NT2/D1 (cell line): ENCODE measurements around the gene CFL1.
A peak's percentile ranks its signal among the peaks of the same experiment; 100 is the strongest.

Experiments used
- DNase-seq: peaks from one replicate; pipeline ENCODE4 v3.0.0-alpha.2; 2011; ENCODE audit warnings: low read depth, low spot score
- H3K27me3 ChIP-seq: 2 replicates; pipeline ENCODE4 v1.6.0; 2011; ENCODE audit warnings: mild to moderate bottlenecking; ENCODE audit not compliant: insufficient read length, insufficient read depth
- H3K36me3 ChIP-seq: 2 replicates; pipeline ENCODE4 v1.6.1; 2011; ENCODE audit warnings: mild to moderate bottlenecking, low read length, mixed read lengths; ENCODE audit not compliant: insufficient read depth, insufficient read length
- H3K4me1 ChIP-seq: 2 replicates; pipeline ENCODE4 v1.5.1; 2011; ENCODE audit not compliant: insufficient read depth, insufficient read length
- H3K4me3 ChIP-seq: 2 replicates; pipeline ENCODE4 v1.5.1; 2011; ENCODE audit warnings: low read depth; ENCODE audit not compliant: insufficient read length
- H3K9ac ChIP-seq: 2 replicates; pipeline ENCODE4 v1.6.0; 2011; ENCODE audit warnings: low read depth; ENCODE audit not compliant: insufficient read length
- H3K9me3 ChIP-seq: 2 replicates; pipeline ENCODE4 v1.5.1; 2011; ENCODE audit warnings: mild to moderate bottlenecking, low read length; ENCODE audit not compliant: insufficient read depth
- SUZ12 ChIP-seq: IDR thresholded peaks from 2 replicates; pipeline ENCODE4 v1.6.1; 2011; ENCODE audit not compliant: insufficient read length, insufficient read depth; ENCODE audit errors: extremely low read depth
- YY1 ChIP-seq: IDR thresholded peaks from 2 replicates; pipeline ENCODE4 v1.6.1; 2011; ENCODE audit not compliant: insufficient read length, insufficient read depth
- ZNF274 ChIP-seq: IDR thresholded peaks from 2 replicates; pipeline ENCODE4 v1.6.1; 2011; ENCODE audit warnings: mild to moderate bottlenecking, low read depth, low read length

CFL1 gene

GRCh38 chr11:65870706-65871681 lies 13.0 kb upstream of the CFL1 start:
- Histone ChIP-seq H3K9ac (peak overlapping the region; percentile 68), H3K27me3 (no peaks in the 10 kb centered on the region), H3K4me1 (peaks cover 27% of the 10 kb centered on the region), H3K36me3 (peaks cover 51% of the 10 kb centered on the region), H3K4me3 (peak overlapping the region; percentile 64), H3K9me3 (no peaks in the 10 kb centered on the region)
- DNase-seq, result no peak
- TF ChIP-seq SUZ12 (no peak), YY1 (no peak), ZNF274 (no peak)

DNA sequence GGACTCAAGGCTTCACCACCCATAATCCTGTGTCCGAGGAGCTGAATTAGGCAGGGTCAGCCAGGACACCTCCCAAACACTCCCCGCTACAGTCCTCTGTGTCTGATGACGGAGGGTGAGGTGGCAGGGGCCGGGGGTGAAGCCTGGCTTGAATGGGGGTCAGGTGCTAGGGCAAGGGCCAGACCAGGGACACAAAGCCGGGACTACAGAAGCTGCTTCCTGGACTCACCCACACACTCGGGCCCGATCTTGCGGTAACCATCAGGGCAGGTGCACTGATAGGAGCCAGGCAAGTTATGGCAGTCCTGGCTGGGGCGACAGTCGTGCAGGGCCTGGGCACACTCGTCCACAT lies 12.3 kb upstream of the CFL1 start:
- H3K4me3 ChIP-seq, result no peak overlapping the region
- H3K36me3 ChIP-seq, result peaks cover 58% of the 10 kb centered on the region
- no peak overlapping the region for H3K9ac ChIP-seq
- peaks cover 27% of the 10 kb centered on the region for H3K4me1 ChIP-seq
- H3K9me3 ChIP-seq, result no peaks in the 10 kb centered on the region
- TF ChIP-seq ZNF274 (no peak), SUZ12 (no peak), YY1 (no peak)
- no peak for DNase-seq
- H3K27me3 ChIP-seq, result no peaks in the 10 kb centered on the region

DNA sequence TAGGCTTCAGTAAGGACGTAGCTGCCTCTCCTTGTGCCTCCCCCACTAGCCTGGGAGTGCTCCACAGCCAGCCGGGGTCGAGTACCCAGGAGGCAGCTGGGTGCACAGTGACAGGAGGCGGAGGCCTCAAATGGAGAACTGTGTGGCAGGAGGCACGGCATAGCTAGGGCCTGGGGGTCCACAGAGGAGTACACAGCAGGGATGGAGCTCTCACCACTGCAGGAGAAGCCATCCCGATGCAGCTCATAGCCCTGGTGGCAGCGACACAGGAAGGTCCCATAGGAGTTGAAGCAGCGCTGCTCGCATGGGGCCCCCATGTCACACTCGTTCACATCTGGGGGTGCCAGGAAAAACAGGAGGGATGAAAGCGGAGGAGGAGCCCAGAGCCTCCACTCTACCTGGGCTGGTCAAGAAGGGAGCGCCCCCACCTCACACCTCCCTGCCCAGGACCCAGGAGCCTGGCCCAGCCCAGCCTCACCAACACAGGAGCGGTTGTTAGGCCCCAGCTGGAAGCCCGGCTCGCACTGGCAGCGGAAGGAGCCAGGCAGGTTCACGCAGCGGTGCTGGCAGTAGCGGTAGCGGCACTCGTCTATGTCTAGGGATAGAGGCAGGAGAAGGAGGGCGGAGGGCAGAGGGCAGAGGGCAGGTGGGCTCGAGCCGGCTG lies 11.8 kb upstream of the CFL1 start:
- Histone ChIP-seq H3K9me3 (no peaks in the 10 kb centered on the region), H3K9ac (peak overlapping the region; percentile 17), H3K27me3 (no peaks in the 10 kb centered on the region), H3K4me1 (peaks cover 27% of the 10 kb centered on the region), H3K4me3 (no peak overlapping the region), H3K36me3 (peaks cover 63% of the 10 kb centered on the region)
- DNase-seq, result no peak
- no peak for TF ChIP-seq ZNF274
- TF ChIP-seq SUZ12, result no peak
- no peak for TF ChIP-seq YY1

DNA sequence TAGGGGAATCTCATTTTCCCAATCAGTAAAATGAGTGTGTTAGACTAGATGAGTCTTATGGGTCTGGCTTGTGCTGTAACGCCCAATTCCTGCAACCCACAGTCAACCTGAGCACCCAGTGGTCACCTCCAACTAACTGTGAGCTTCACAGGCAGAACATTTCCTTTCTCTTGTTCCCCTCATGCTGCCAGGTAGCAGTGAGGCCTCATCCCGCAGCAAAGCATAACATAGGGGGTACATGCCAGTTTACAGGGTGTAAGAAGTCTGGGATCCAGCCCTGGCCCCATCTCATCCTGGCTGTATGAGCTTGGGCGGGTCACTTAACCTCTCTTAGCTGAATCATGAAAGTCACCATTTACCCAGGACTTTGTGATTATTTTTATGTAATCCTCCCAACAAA lies 10.9 kb upstream of the CFL1 start:
- Histone ChIP-seq H3K9me3 (no peaks in the 10 kb centered on the region), H3K27me3 (no peaks in the 10 kb centered on the region), H3K4me3 (no peak overlapping the region), H3K4me1 (peaks cover 27% of the 10 kb centered on the region), H3K36me3 (peaks cover 71% of the 10 kb centered on the region), H3K9ac (no peak overlapping the region)
- DNase-seq, result no peak
- no peak for TF ChIP-seq ZNF274
- TF ChIP-seq YY1, result no peak
- TF ChIP-seq SUZ12, result no peak

DNA sequence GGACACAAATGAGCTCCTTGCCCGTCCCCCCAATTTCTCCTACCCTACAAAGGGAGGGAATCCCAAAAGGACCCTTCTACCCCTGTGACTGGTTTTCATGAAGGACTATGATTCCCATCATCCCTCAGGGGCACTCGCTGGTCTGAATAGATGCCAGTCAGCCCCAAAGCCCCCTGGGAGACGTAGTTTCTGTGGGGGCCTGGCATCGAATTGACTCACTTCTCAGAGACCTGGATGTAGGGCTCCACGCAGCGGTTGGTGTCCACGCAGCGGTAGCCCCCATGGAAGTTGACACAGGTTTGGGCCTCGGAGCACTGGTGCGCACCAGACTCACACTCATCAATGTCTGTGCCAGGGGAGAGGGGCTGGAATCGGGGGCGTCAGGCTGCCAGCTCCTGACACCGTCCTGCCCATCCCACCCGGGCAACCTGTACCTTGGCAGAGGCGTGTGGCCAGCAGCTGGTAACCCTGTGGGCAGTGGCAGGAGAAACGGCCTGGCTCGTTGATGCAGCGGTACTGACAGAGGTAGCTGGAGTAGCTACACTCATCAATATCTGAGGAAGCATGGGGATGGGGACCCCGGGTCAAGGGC lies 10.2 kb upstream of the CFL1 start:
- Histone ChIP-seq H3K36me3 (peaks cover 79% of the 10 kb centered on the region), H3K27me3 (no peaks in the 10 kb centered on the region), H3K9me3 (no peaks in the 10 kb centered on the region), H3K4me3 (no peak overlapping the region), H3K9ac (no peak overlapping the region), H3K4me1 (peaks cover 32% of the 10 kb centered on the region)
- DNase-seq, result no peak
- TF ChIP-seq SUZ12, result no peak
- TF ChIP-seq YY1, result no peak
- TF ChIP-seq ZNF274, result no peak

GRCh38 chr11:65867284-65868071 lies 9.5 kb upstream of the CFL1 start:
- Histone ChIP-seq H3K9ac (peak overlapping the region; percentile 24), H3K27me3 (no peaks in the 10 kb centered on the region), H3K4me1 (peaks cover 36% of the 10 kb centered on the region), H3K9me3 (no peaks in the 10 kb centered on the region), H3K36me3 (peaks cover 86% of the 10 kb centered on the region), H3K4me3 (no peak overlapping the region)
- DNase-seq, result no peak
- TF ChIP-seq SUZ12 (no peak), YY1 (no peak), ZNF274 (no peak)
